ENCODE data around the gene NUP98.

The NUP98 gene

DNA sequence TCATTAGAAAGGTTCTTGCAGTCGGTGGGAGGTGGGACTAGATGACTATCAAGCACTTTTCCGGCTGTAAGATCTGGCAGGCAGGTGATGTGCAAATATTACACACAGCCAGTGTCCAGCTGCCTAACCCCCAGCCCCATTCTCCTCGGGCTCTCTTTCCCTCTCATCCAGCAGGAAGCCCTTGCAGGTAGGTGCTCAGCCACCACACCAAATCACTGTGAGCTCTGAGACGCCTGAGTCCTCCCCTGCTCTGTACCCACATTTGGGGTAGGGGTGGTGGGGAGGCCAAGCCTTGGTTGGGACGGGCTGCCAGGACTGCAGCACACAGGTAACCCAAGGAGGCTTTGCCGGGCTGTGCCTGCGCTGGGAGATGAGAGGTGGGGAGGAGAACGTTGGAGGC is 156.2 kb downstream of the NUP98 start:
- no peak for DNase-seq (ENCODE audit: low read depth)

GRCh38 chr11:3639841-3640240 is 157.5 kb downstream of the NUP98 start:
- no peak for DNase-seq (ENCODE audit: low read depth)

GRCh38 chr11:3638513-3638912 is 158.8 kb downstream of the NUP98 start:
- DNase-seq (ENCODE audit: low read depth), result no peak

GRCh38 chr11:3637201-3637600 is 160.2 kb downstream of the NUP98 start:
- no peak for DNase-seq (ENCODE audit: low read depth)

DNA sequence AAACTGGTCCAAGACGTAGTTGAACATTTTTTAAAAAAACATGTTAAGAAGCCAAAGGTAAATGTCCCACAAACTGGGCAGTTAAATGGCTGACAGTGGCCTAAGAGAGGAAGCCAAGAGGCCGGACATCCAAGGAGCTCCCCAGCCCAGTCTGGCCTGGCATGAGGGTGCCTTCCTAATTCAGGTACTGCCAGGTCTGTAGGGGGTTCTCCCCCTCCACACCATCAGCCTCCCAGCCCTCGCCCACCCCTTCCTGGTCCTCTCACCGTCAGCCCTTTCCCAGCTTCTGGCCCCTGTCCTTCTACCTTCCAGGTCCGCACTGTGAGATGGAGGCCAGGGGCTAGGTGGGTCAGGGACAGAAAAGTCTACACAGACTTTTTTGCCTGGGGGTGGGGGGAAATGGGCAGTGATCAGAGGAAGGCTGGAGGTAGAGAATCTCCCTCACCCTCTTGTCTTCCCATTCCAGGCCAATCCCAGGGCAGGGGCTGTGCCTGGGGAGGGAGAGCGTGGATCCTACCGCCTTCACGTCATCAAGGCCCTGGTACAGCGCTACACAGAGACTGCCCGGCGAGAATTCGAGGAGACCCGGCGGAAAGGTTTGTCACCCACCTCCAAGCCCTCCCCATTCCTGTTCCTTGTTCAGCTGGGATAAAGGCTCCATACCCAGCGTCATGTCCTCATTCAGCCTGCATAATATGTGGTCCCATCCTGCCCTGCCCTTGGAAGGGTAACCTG is 161.5 kb downstream of the NUP98 start:
- DNase-seq (ENCODE audit: low read depth), result no peak

- no peak for DNase-seq (ENCODE audit: low read depth)
Measured at GRCh38 chr11:3632070-3632660, 165.2 kb downstream of the NUP98 start.

DNA sequence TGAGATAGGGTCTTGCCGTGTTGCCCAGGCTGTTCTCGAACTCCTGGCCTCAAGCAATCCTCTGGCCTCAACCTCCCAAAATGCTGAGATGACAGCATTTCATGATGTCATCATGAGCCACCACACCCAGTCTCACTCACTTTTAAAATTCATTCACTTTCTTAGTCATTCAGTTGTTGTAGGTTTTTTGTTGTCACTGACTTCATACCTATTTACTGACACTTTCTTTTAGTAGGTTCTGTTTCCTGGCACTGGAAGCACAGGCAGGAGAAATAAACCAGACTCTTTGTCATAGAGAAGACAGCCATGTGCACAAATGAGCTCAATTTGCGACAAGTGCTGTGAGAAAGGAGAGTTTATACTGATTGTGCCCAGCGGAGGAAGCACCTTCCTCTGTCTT is 166.0 kb downstream of the NUP98 start:
- no peak for DNase-seq (ENCODE audit: low read depth)

DNA sequence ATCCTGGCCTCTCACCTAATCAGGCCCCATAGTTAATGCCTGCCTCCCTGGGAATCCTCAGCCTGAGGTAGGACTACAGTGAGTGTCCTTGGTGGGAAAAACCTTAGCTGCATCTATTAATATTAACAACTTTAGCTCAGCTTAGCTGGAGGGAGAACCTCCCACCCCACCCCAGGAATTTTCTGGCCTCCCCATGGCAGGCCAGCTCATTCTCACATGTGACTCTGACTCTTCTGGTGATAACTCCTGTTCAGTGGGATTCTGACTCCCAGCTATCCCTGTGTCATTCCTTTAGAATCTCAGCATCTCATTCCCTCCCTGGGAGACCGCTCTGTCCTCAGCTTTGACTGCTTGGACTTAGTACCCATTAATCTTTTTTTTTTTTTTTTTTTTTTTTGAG is 170.1 kb downstream of the NUP98 start:
- no peak for DNase-seq (ENCODE audit: low read depth)

DNA sequence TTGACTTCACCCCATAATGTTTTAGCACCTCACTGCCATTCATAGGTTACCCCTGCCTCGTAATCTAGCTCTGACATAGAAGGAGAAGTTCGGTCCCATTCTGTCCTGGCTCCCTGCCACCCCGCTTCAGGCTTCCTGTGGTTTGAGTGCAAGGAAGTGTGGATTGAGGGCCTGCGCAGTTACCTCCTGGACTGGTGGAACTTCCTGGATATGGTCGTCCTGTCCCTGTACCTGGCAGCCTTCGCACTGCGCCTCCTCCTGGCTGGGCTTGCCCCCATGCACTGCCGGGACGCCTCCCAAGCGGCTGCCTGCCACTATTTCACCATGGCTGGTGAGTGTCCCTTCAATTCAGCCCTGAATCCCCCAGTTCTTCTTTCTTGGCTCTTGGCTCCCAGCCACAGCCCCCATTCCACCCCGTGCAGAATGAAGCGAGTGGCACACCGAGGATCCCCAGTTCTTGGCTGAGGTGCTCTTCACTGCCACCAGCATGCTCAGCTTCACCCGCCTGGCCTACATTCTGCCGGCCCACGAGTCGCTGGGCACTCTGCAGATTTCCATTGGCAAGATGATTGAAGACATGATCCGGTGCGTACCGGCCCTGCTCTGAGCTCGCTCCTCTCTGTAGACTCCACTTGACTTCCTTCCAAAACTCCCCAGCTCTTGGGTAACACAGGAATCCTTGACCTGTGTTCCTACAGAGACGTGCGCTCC is 170.9 kb downstream of the NUP98 start:
- no peak for DNase-seq (ENCODE audit: low read depth)
